ENCODE results near the gene ZNF740.

DNA sequence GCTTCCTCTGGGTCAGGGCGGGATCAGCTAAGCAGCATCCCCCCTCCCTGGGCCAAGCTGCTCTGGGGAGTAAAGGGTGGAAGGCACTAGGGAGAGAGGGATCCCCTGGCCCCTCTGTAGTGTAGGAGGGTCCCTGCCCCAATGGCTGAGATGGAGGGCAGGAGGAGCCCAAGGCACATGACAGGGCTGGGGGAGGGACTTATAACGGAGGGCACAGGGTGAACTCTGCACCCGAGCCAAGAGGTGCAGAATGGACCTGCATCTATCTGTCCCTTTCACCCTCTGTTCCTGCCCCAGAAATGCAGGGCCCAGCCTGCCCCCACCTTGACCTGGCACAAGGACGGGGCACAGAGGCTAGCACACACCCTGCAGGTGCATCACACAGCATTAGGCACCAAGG is 30.3 kb downstream of the ZNF740 start:
- TF ChIP-seq, protein P1, sequence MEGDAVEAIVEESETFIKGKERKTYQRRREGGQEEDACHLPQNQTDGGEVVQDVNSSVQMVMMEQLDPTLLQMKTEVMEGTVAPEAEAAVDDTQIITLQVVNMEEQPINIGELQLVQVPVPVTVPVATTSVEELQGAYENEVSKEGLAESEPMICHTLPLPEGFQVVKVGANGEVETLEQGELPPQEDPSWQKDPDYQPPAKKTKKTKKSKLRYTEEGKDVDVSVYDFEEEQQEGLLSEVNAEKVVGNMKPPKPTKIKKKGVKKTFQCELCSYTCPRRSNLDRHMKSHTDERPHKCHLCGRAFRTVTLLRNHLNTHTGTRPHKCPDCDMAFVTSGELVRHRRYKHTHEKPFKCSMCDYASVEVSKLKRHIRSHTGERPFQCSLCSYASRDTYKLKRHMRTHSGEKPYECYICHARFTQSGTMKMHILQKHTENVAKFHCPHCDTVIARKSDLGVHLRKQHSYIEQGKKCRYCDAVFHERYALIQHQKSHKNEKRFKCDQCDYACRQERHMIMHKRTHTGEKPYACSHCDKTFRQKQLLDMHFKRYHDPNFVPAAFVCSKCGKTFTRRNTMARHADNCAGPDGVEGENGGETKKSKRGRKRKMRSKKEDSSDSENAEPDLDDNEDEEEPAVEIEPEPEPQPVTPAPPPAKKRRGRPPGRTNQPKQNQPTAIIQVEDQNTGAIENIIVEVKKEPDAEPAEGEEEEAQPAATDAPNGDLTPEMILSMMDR (IDR thresholded peaks at IDR 0.05): no peak
- no peak for TF ChIP-seq POLR2A (IDR thresholded peaks at IDR 0.05)

Measured in body of pancreas (tissue), 4 donors.